Vagina (tissue), 2 donors: ENCODE results near the gene MAPRE3.

Experiments
- POLR2A ChIP-seq, 2 donors: fragments of 450-650 bp; IDR thresholded peaks; one replicate each; pipeline ENCODE4 v1.6.1; 2017; ENCODE audit warnings: antibody characterized with exemption in 2 of 2, mild to moderate bottlenecking in 2 of 2, moderate library complexity in 2 of 2
- TF ChIP-seq, protein P1 (sequence below), 3 experiments: fragments of 450-650 bp in 2 of 3; fragments of 200-600 bp in 1 of 3; sonication (generic) in 1 of 3; IDR thresholded peaks; one replicate each; pipeline ENCODE4 v1.5.1; 2017 to 2019; ENCODE audit warnings: antibody characterized with exemption in 3 of 3, mild to moderate bottlenecking in 2 of 3, moderate library complexity in 2 of 3

- TF ChIP-seq, protein P1, sequence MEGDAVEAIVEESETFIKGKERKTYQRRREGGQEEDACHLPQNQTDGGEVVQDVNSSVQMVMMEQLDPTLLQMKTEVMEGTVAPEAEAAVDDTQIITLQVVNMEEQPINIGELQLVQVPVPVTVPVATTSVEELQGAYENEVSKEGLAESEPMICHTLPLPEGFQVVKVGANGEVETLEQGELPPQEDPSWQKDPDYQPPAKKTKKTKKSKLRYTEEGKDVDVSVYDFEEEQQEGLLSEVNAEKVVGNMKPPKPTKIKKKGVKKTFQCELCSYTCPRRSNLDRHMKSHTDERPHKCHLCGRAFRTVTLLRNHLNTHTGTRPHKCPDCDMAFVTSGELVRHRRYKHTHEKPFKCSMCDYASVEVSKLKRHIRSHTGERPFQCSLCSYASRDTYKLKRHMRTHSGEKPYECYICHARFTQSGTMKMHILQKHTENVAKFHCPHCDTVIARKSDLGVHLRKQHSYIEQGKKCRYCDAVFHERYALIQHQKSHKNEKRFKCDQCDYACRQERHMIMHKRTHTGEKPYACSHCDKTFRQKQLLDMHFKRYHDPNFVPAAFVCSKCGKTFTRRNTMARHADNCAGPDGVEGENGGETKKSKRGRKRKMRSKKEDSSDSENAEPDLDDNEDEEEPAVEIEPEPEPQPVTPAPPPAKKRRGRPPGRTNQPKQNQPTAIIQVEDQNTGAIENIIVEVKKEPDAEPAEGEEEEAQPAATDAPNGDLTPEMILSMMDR (IDR thresholded peaks at IDR 0.05): no peak
- TF ChIP-seq POLR2A (IDR thresholded peaks at IDR 0.05): no peak
Observed at GRCh38 chr2:27049422-27050280, 79.2 kb downstream of the MAPRE3 start.
